ENCODE results near the gene PLCB1.

PLCB1 gene

GRCh38 chr20:8309634-8310033 is 177.6 kb downstream of the PLCB1 start:
- intact Hi-C loops (cut with DNase I; ENCODE audit: low total_unique reads) = no loop called here
- Histone ChIP-seq H3K27ac (no peak overlapping the region), H3K4me3 (no peak overlapping the region), H3K9me3 (peaks cover 0 to 5% (median 0%) of the 10 kb centered on the region in 3 donors), H3K4me1 (no peaks in the 10 kb centered on the region), H3K27me3 (no peaks in the 10 kb centered on the region), H3K36me3 (no peaks in the 10 kb centered on the region)
- TF ChIP-seq, protein P1, sequence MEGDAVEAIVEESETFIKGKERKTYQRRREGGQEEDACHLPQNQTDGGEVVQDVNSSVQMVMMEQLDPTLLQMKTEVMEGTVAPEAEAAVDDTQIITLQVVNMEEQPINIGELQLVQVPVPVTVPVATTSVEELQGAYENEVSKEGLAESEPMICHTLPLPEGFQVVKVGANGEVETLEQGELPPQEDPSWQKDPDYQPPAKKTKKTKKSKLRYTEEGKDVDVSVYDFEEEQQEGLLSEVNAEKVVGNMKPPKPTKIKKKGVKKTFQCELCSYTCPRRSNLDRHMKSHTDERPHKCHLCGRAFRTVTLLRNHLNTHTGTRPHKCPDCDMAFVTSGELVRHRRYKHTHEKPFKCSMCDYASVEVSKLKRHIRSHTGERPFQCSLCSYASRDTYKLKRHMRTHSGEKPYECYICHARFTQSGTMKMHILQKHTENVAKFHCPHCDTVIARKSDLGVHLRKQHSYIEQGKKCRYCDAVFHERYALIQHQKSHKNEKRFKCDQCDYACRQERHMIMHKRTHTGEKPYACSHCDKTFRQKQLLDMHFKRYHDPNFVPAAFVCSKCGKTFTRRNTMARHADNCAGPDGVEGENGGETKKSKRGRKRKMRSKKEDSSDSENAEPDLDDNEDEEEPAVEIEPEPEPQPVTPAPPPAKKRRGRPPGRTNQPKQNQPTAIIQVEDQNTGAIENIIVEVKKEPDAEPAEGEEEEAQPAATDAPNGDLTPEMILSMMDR (IDR thresholded peaks at IDR 0.05) = no peak
- no peak for DNase-seq

- no peak overlapping the region for H3K27ac ChIP-seq
- no peak for DNase-seq
- H3K4me3 ChIP-seq = no peak overlapping the region
- no peaks in the 10 kb centered on the region for H3K27me3 ChIP-seq
- TF ChIP-seq, protein P1 (IDR thresholded peaks at IDR 0.05) = no peak
- peaks cover 0 to 5% (median 0%) of the 10 kb centered on the region in 3 donors for H3K9me3 ChIP-seq
- H3K36me3 ChIP-seq = no peaks in the 10 kb centered on the region
- intact Hi-C loops (cut with DNase I; ENCODE audit: low total_unique reads) = no loop called here
- H3K4me1 ChIP-seq = no peaks in the 10 kb centered on the region
Observed at GRCh38 chr20:8310618-8311017, 178.6 kb downstream of the PLCB1 start.

GRCh38 chr20:8313073-8313472 is 181.0 kb downstream of the PLCB1 start:
- DNase-seq = no peak
- H3K4me1 ChIP-seq = no peaks in the 10 kb centered on the region
- intact Hi-C loops (cut with DNase I; ENCODE audit: low total_unique reads) = no loop called here
- TF ChIP-seq, protein P1 (IDR thresholded peaks at IDR 0.05) = no peak
- peaks cover 0 to 5% (median 0%) of the 10 kb centered on the region in 3 donors for H3K9me3 ChIP-seq
- no peak overlapping the region for H3K4me3 ChIP-seq
- no peaks in the 10 kb centered on the region for H3K27me3 ChIP-seq
- H3K36me3 ChIP-seq = no peaks in the 10 kb centered on the region
- H3K27ac ChIP-seq = no peak overlapping the region

DNA sequence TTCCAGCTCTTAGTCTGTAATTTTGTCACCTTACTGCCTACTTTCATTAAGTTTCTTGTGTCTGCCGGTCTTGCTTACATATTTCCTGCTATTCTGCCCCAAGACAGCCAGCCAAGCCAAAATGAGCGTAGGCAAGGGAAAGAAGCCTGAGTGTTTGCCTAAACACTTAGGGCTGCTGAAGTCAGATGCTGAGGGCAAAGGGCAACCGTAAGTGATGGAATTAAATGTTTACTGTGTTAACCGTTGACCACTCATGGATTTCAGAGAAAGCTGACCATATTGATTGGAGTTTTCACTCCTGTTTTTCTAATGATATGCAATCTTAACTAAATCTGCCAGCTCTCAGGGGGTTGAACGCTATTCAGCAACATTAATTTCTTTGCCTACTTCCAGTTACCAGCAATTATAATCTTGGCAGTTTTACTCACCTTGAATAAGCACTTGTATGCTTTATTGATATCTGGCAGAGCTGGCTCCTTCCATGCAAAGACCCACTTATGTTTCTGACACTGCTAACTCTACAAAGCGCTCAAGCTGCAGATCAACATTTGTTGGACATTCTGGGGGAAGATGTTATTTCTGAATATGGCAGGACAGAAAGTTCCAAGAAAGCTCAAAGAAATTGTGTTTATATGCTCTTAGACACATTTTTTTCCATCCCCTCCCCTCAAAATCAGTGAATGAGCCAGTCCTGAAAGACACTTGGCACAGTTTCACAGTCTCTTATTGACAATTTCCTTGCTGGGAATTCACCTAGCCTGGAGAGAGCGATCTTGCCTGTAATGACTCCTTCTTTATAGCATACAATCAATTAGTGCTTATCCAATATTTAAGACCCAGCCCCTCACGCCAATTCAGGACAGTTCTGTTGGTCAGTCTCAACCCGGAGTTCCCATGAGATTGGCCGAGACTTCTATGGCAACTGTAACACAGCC is 183.8 kb downstream of the PLCB1 start:
- H3K4me3 ChIP-seq = no peak overlapping the region
- TF ChIP-seq, protein P1 (IDR thresholded peaks at IDR 0.05) = no peak
- H3K27ac ChIP-seq = no peak overlapping the region
- H3K27me3 ChIP-seq = no peaks in the 10 kb centered on the region
- DNase-seq = no peak
- intact Hi-C loops (cut with DNase I; ENCODE audit: low total_unique reads) = no loop called here
- H3K36me3 ChIP-seq = no peaks in the 10 kb centered on the region
- H3K9me3 ChIP-seq = peaks cover 0 to 5% (median 0%) of the 10 kb centered on the region in 3 donors
- no peaks in the 10 kb centered on the region for H3K4me1 ChIP-seq

- Histone ChIP-seq H3K27ac (no peak overlapping the region), H3K4me1 (no peaks in the 10 kb centered on the region), H3K9me3 (peaks cover 0 to 5% (median 0%) of the 10 kb centered on the region in 3 donors), H3K4me3 (no peak overlapping the region), H3K36me3 (no peaks in the 10 kb centered on the region), H3K27me3 (no peaks in the 10 kb centered on the region)
- TF ChIP-seq, protein P1 (IDR thresholded peaks at IDR 0.05) = no peak
- intact Hi-C loops (cut with DNase I; ENCODE audit: low total_unique reads) = no loop called here
- DNase-seq = no peak
Observed at GRCh38 chr20:8317448-8317847, 185.4 kb downstream of the PLCB1 start.
